DND-41 (cell line): Measurements from ENCODE around the gene TBCK.

Experiments used
- ATAC-seq: fragments of 200-7000 bp; cut with Tn5 transposase; 3 replicates; pipeline ENCODE4 v1.9.1; 2021; ENCODE audit warnings: low read depth; ENCODE audit not compliant: insufficient read depth
- DNase-seq: peaks from one replicate; pipeline ENCODE4 v3.0.0-alpha.2; 2020
- H2AFZ ChIP-seq: 2 replicates; pipeline ENCODE4 v1.6.0; 2012; ENCODE audit warnings: low read depth, low read length
- H3K27ac ChIP-seq: 2 replicates; pipeline ENCODE4 v1.5.1; 2012; ENCODE audit warnings: low read length, inconsistent platforms
- H3K27me3 ChIP-seq: fragments of 200-600 bp; sonication (generic); 2 replicates; pipeline ENCODE4 v1.6.0; 2012; ENCODE audit warnings: low read length, mild to moderate bottlenecking, inconsistent platforms; ENCODE audit not compliant: insufficient read depth, poor library complexity
- H3K36me3 ChIP-seq: 2 replicates; pipeline ENCODE4 v1.5.1; 2012; ENCODE audit warnings: low read length, inconsistent platforms; ENCODE audit not compliant: insufficient read depth
- H3K4me1 ChIP-seq: 2 replicates; pipeline ENCODE4 v1.5.1; 2012; ENCODE audit warnings: mild to moderate bottlenecking, low read length; ENCODE audit not compliant: insufficient read depth
- H3K4me2 ChIP-seq: 2 replicates; pipeline ENCODE4 v1.6.0; 2012; ENCODE audit warnings: mild to moderate bottlenecking, moderate library complexity, low read length, inconsistent platforms; ENCODE audit not compliant: insufficient read depth
- H3K4me3 ChIP-seq, 2 experiments: fragments of 200-600 bp in 1 of 2; shearing (Covaris generic) in 1 of 2; 2 replicates each; pipeline ENCODE4 v1.5.1; 2012 to 2016; ENCODE audit warnings: inconsistent platforms in 2 of 2, low read length in 2 of 2, mild to moderate bottlenecking in 2 of 2, low read depth in 1 of 2, moderate library complexity in 1 of 2
- H3K79me2 ChIP-seq: 2 replicates; pipeline ENCODE4 v1.6.0; 2012; ENCODE audit warnings: low read length, inconsistent platforms; ENCODE audit not compliant: insufficient read depth
- H3K9ac ChIP-seq: 2 replicates; pipeline ENCODE4 v1.6.0; 2012; ENCODE audit warnings: low read depth, mild to moderate bottlenecking, inconsistent platforms, low read length, moderate library complexity
- H3K9me3 ChIP-seq: 2 replicates; pipeline ENCODE4 v1.5.1; 2012; ENCODE audit warnings: low read length, moderate library complexity, mild to moderate bottlenecking, inconsistent platforms; ENCODE audit not compliant: insufficient read depth, severe bottlenecking
- H4K20me1 ChIP-seq: 2 replicates; pipeline ENCODE4 v1.6.0; 2012; ENCODE audit warnings: low read length; ENCODE audit not compliant: insufficient read depth
- CTCF ChIP-seq: IDR thresholded peaks from 2 replicates; pipeline ENCODE4 v1.5.1; 2012; ENCODE audit warnings: borderline replicate concordance, low read length, moderate library complexity, mild to moderate bottlenecking; ENCODE audit not compliant: poor library complexity, severe bottlenecking; ENCODE audit errors: extremely low read depth
- EZH2 ChIP-seq: IDR thresholded peaks from 3 replicates; pipeline ENCODE4 v1.6.1; 2012; ENCODE audit warnings: borderline replicate concordance, low read depth, mild to moderate bottlenecking, moderate library complexity, low read length, inconsistent platforms; ENCODE audit not compliant: severe bottlenecking

The TBCK gene

GRCh38 chr4:106343865-106344646 lies 28.0 kb upstream of the TBCK start:
- Histone ChIP-seq H3K9ac (no peak overlapping the region), H4K20me1 (peaks cover 6% of the 10 kb centered on the region; the same call in 1 of the 2 replicates), H3K4me3 (no peak overlapping the region), H2AFZ (no peak overlapping the region), H3K27me3 (no peaks in the 10 kb centered on the region), H3K9me3 (no peaks in the 10 kb centered on the region), H3K4me2 (no peak overlapping the region), H3K36me3 (peaks cover 58% of the 10 kb centered on the region), H3K27ac (no peak overlapping the region), H3K79me2 (peaks cover 39% of the 10 kb centered on the region), H3K4me1 (no peaks in the 10 kb centered on the region)
- TF ChIP-seq CTCF (no peak), EZH2 (no peak)
- ATAC-seq, result no peak
- DNase-seq, result no peak

GRCh38 chr4:106340774-106341173 lies 24.8 kb upstream of the TBCK start:
- H3K27ac ChIP-seq, result no peak overlapping the region
- peaks cover 66% of the 10 kb centered on the region for H3K36me3 ChIP-seq
- H2AFZ ChIP-seq, result no peak overlapping the region
- TF ChIP-seq CTCF (no peak), EZH2 (no peak)
- peaks cover 39% of the 10 kb centered on the region for H3K79me2 ChIP-seq
- no peaks in the 10 kb centered on the region for H3K27me3 ChIP-seq
- H3K4me3 ChIP-seq, result no peak overlapping the region
- no peaks in the 10 kb centered on the region for H3K4me1 ChIP-seq
- ATAC-seq, result no peak
- peaks cover 6% of the 10 kb centered on the region; the same call in 1 of the 2 replicates for H4K20me1 ChIP-seq
- no peak for DNase-seq
- no peak overlapping the region for H3K9ac ChIP-seq
- no peaks in the 10 kb centered on the region for H3K9me3 ChIP-seq
- no peak overlapping the region for H3K4me2 ChIP-seq

DNA sequence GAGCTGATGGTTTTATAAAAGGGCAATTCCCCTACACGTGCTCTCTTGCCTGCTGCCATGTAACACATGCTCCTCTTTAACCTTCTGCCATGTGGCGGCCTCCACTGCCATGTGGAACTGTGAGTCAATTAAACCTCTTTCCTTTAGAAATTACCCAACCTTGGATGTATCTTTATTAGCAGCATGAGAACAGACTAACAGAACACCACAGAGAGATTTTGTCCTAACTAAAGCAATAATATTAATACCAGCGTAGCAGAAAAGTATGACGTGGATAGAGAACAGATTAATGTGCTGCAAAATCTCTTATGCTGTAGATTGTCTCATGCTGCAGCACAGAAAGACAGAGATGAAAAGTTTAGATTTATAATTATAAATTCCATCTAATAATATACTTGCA lies 23.4 kb upstream of the TBCK start:
- H3K79me2 ChIP-seq, result peaks cover 37% of the 10 kb centered on the region
- DNase-seq (no peak), ATAC-seq (no peak)
- TF ChIP-seq CTCF (no peak), EZH2 (no peak)
- peaks cover 6% of the 10 kb centered on the region; the same call in 1 of the 2 replicates for H4K20me1 ChIP-seq
- H3K27me3 ChIP-seq, result no peaks in the 10 kb centered on the region
- no peak overlapping the region for H3K9ac ChIP-seq
- peaks cover 70% of the 10 kb centered on the region for H3K36me3 ChIP-seq
- no peak overlapping the region for H3K27ac ChIP-seq
- H3K9me3 ChIP-seq, result no peaks in the 10 kb centered on the region
- no peak overlapping the region for H3K4me2 ChIP-seq
- H3K4me3 ChIP-seq, result no peak overlapping the region
- H2AFZ ChIP-seq, result no peak overlapping the region
- no peaks in the 10 kb centered on the region for H3K4me1 ChIP-seq
